ENCODE results near the gene CD276. TPM values are rescaled to one million over a fixed set of nuclear protein-coding genes. Genes with fewer than 3 reads are reported as not detected.
"Not testable (repeated sequence)": the region's sequence is repeated elsewhere in the genome, so short reads cannot be mapped to it uniquely, and the experiment has no call there.

The CD276 gene
- 139 and 155 TPM in 2 replicates for total RNA-seq (2014; rRNA removed; shearing (Covaris generic); ENCODE audit: low replicate concordance)

GRCh38 chr15:73683777-73684580, at the start of gene CD276:
TSS of gene CD276 (plus strand) at chr15:73684383. CDS start at chr15:73699640, 15,257 bp downstream.
- peak within 1 kb of the TSS; percentile 90 for H3K4me3 ChIP-seq
- H3K27me3 ChIP-seq = no peaks in the 10 kb centered on the region

GRCh38 chr15:73637527-73637926, 46.7 kb upstream of the CD276 start:
- no peaks in the 10 kb centered on the region for H3K36me3 ChIP-seq
- DNase-seq = no peak
- H3K9me3 ChIP-seq = peaks cover 16% of the 10 kb centered on the region
- H3K4me3 ChIP-seq = no peak overlapping the region
- no peaks in the 10 kb centered on the region for H3K27me3 ChIP-seq

More at GRCh38 chr15:73683777-73684580, at the start of gene CD276:
- peak; percentile 87 for DNase-seq
- H3K9me3 ChIP-seq = no peaks in the 10 kb centered on the region
- peaks cover 10% of the 10 kb centered on the region; the same call in 1 of the 2 replicates for H3K36me3 ChIP-seq

- not testable (repeated sequence) for H3K36me3 ChIP-seq, H3K27me3 ChIP-seq, DNase-seq, H3K4me3 ChIP-seq
- peaks cover 16% of the 10 kb centered on the region for H3K9me3 ChIP-seq
These were observed 44.7 kb upstream of the CD276 start for GRCh38 chr15:73639464-73639863.

GRCh38 chr15:73647259-73648013, 36.7 kb upstream of the CD276 start:
- Histone ChIP-seq H3K27me3 (no peaks in the 10 kb centered on the region), H3K9me3 (no peaks in the 10 kb centered on the region), H3K36me3 (no peaks in the 10 kb centered on the region), H3K4me3 (no peak overlapping the region)
- peak; percentile 26 for DNase-seq

- DNase-seq = no peak
- Histone ChIP-seq H3K4me3 (no peak overlapping the region), H3K9me3 (no peaks in the 10 kb centered on the region), H3K36me3 (no peaks in the 10 kb centered on the region), H3K27me3 (no peaks in the 10 kb centered on the region)
These were observed 36.2 kb upstream of the CD276 start for GRCh38 chr15:73648014-73648295.

- H3K9me3 ChIP-seq = no peaks in the 10 kb centered on the region
- H3K36me3 ChIP-seq = no peaks in the 10 kb centered on the region
- no peak for DNase-seq
- H3K4me3 ChIP-seq = no peak overlapping the region
- H3K27me3 ChIP-seq = peaks cover 5% of the 10 kb centered on the region; the same call in 1 of the 2 replicates
These were observed 33.6 kb upstream of the CD276 start for GRCh38 chr15:73650416-73651126.

- H3K36me3 ChIP-seq = no peaks in the 10 kb centered on the region
- no peaks in the 10 kb centered on the region for H3K9me3 ChIP-seq
- no peak for DNase-seq
These were observed 29.5 kb upstream of the CD276 start for GRCh38 chr15:73654659-73655058.

GRCh38 chr15:73655724-73656123, 28.5 kb upstream of the CD276 start:
- Histone ChIP-seq H3K27me3 (peaks cover 17% of the 10 kb centered on the region; the same call in 1 of the 2 replicates), H3K9me3 (no peaks in the 10 kb centered on the region), H3K4me3 (no peak overlapping the region), H3K36me3 (no peaks in the 10 kb centered on the region)
- no peak for DNase-seq

More at GRCh38 chr15:73654659-73655058, 29.5 kb upstream of the CD276 start:
- Histone ChIP-seq H3K27me3 (peaks cover 16% of the 10 kb centered on the region; the same call in 1 of the 2 replicates), H3K4me3 (no peak overlapping the region)

GRCh38 chr15:73658645-73659044, 25.5 kb upstream of the CD276 start:
- H3K4me3 ChIP-seq = no peak overlapping the region
- H3K9me3 ChIP-seq = no peaks in the 10 kb centered on the region; the same call in 1 of the 2 replicates
- no peak for DNase-seq
- peaks cover 17% of the 10 kb centered on the region; the same call in 1 of the 2 replicates for H3K27me3 ChIP-seq
- H3K36me3 ChIP-seq = no peaks in the 10 kb centered on the region

GRCh38 chr15:73660455-73660854, 23.7 kb upstream of the CD276 start:
- Histone ChIP-seq H3K36me3 (no peaks in the 10 kb centered on the region), H3K4me3 (no peak overlapping the region), H3K9me3 (no peaks in the 10 kb centered on the region; the same call in 1 of the 2 replicates), H3K27me3 (peaks cover 13% of the 10 kb centered on the region)
- DNase-seq = no peak

- no peaks in the 10 kb centered on the region for H3K36me3 ChIP-seq
- no peaks in the 10 kb centered on the region for H3K9me3 ChIP-seq
These were observed 9.6 kb upstream of the CD276 start for GRCh38 chr15:73674587-73674986.

GRCh38 chr15:73677146-73677607, 7.0 kb upstream of the CD276 start:
- no peaks in the 10 kb centered on the region for H3K36me3 ChIP-seq
- no peak overlapping the region for H3K4me3 ChIP-seq
- H3K27me3 ChIP-seq = no peaks in the 10 kb centered on the region; the same call in 1 of the 2 replicates
- H3K9me3 ChIP-seq = no peaks in the 10 kb centered on the region
- DNase-seq = peak; percentile 42

More at GRCh38 chr15:73674587-73674986, 9.6 kb upstream of the CD276 start:
- no peak overlapping the region for H3K4me3 ChIP-seq
- no peak for DNase-seq
- H3K27me3 ChIP-seq = no peaks in the 10 kb centered on the region; the same call in 1 of the 2 replicates

GRCh38 chr15:73677733-73678132, 6.5 kb upstream of the CD276 start:
- no peak for DNase-seq

GRCh38 chr15:73678498-73678897, 5.7 kb upstream of the CD276 start:
- DNase-seq = no peak
- H3K27me3 ChIP-seq = no peaks in the 10 kb centered on the region
- H3K36me3 ChIP-seq = no peaks in the 10 kb centered on the region
- no peaks in the 10 kb centered on the region for H3K9me3 ChIP-seq
- H3K4me3 ChIP-seq = no peak overlapping the region

More at GRCh38 chr15:73677733-73678132, 6.5 kb upstream of the CD276 start:
- Histone ChIP-seq H3K27me3 (no peaks in the 10 kb centered on the region; the same call in 1 of the 2 replicates), H3K4me3 (no peak overlapping the region), H3K36me3 (no peaks in the 10 kb centered on the region), H3K9me3 (no peaks in the 10 kb centered on the region)

GRCh38 chr15:73679180-73679579, 5.0 kb upstream of the CD276 start:
- no peak overlapping the region for H3K4me3 ChIP-seq
- H3K36me3 ChIP-seq = no peaks in the 10 kb centered on the region
- no peaks in the 10 kb centered on the region for H3K27me3 ChIP-seq
- DNase-seq = no peak
- H3K9me3 ChIP-seq = no peaks in the 10 kb centered on the region

- H3K36me3 ChIP-seq = no peaks in the 10 kb centered on the region
- H3K4me3 ChIP-seq = no peak overlapping the region
- no peaks in the 10 kb centered on the region for H3K27me3 ChIP-seq
- DNase-seq = no peak
- no peaks in the 10 kb centered on the region for H3K9me3 ChIP-seq
These were observed 4.2 kb upstream of the CD276 start for GRCh38 chr15:73679964-73680363.

- Histone ChIP-seq H3K9me3 (no peaks in the 10 kb centered on the region), H3K27me3 (no peaks in the 10 kb centered on the region), H3K36me3 (no peaks in the 10 kb centered on the region), H3K4me3 (no peak overlapping the region)
- DNase-seq = no peak
These were observed 3.6 kb upstream of the CD276 start for GRCh38 chr15:73680549-73680948.

Data from MG63 (cell line).